Psoas muscle (tissue), 8 donors: ENCODE data around the gene SYCP1. TPM values are rescaled to one million over a fixed set of nuclear protein-coding genes. Genes with fewer than 3 reads are reported as not detected.

ENCODE experiments used
- ATAC-seq, 4 donors: fragments of 200-7000 bp; cut with Tn5 transposase; one replicate each; pipeline ENCODE4 v1.9.1; 2020; ENCODE audit warnings: moderate library complexity in 3 of 4, mild to moderate bottlenecking in 2 of 4
- DNase-seq, 2 donors: peaks; one replicate each; pipeline ENCODE4 v3.0.0-alpha.2; 2020
- H3K27ac ChIP-seq: fragments of 200-600 bp; one replicate; pipeline ENCODE4 v1.8.0; 2022
- H3K27me3 ChIP-seq, 3 donors: fragments of 200-600 bp in 1 of 3; one replicate each; pipeline versions ENCODE4 v1.6.1 to v1.8.0; 2013 to 2022; ENCODE audit warnings: low read length in 2 of 3, mild to moderate bottlenecking in 2 of 3, moderate library complexity in 1 of 3; ENCODE audit not compliant: insufficient read depth in 3 of 3
- H3K36me3 ChIP-seq, 2 donors: fragments of 200-600 bp in 1 of 2; one replicate each; pipeline versions ENCODE4 v1.6.1 to v1.8.0; 2013 to 2022; ENCODE audit warnings: low read depth in 1 of 2, mild to moderate bottlenecking in 1 of 2, moderate library complexity in 1 of 2; ENCODE audit not compliant: insufficient read depth in 1 of 2
- H3K4me1 ChIP-seq: fragments of 200-600 bp; one replicate; pipeline ENCODE4 v1.8.0; 2022
- H3K4me3 ChIP-seq: fragments of 200-600 bp; one replicate; pipeline ENCODE4 v1.8.0; 2022; ENCODE audit warnings: mild to moderate bottlenecking
- H3K9me3 ChIP-seq: fragments of 200-600 bp; one replicate; pipeline ENCODE4 v1.8.0; 2022
- WGBS, 3 donors: extraction: QIAGEN DNeasy Blood & Tissue Kit; methylation state at CpG; one replicate each; pipeline versions ENCODE4 v1.1.6 to v1.1.7; 2013; 5-methylcytosine and 5-hydroxymethylcytosine counted together
- intact Hi-C, 2 donors: fragments of 100-400 bp; cut with DNase I; formaldehyde crosslinking; loops; one replicate each; pipeline versions ENCODE4 v1.11.0 to v1.14.2; 2022
- polyA plus RNA-seq, 3 donors: library from polyadenylated mRNA; stranded (reverse); fragments of 200-250 nt; gene quantifications; one replicate each; pipeline ENCODE4 v1.2.3, GENCODE V29; 2013
- total RNA-seq, 4 donors: library from RNA; stranded (reverse); fragmentation: NEBNext Ultra II Directional in 2 of 4; extraction: Animal tissue kit (Norgen Biotek cat#: 25700) in 2 of 4; gene quantifications; one replicate each; pipeline versions ENCODE4 v1.2.1 to v1.2.4, GENCODE V29; 2021 to 2023
- TF ChIP-seq, protein P1 (sequence below): fragments of 200-600 bp; IDR thresholded peaks from one replicate; pipeline ENCODE4 v1.8.0; 2022; ENCODE audit warnings: antibody characterized with exemption
- donor health status: healthy with polysubstance abuse.
- donor health status: DM: no; HTN: no; CAD: no; lungs with moderate emphysema.
- donor health status: Bipolar disorder and iron deficiency.
- donor health status: healthy.
- donor health status: DM: yes; HTN: yes; CAD: no.
- donor health status: DM: no; HTN: no; CAD: no.
- donor health status: DM: no; HTN: no; CAD: no.
- donor health status: DM: yes; HTN: yes; CAD: no.

The SYCP1 gene
- total and polyA plus RNA-seq, 7 donors, result not detected

DNA sequence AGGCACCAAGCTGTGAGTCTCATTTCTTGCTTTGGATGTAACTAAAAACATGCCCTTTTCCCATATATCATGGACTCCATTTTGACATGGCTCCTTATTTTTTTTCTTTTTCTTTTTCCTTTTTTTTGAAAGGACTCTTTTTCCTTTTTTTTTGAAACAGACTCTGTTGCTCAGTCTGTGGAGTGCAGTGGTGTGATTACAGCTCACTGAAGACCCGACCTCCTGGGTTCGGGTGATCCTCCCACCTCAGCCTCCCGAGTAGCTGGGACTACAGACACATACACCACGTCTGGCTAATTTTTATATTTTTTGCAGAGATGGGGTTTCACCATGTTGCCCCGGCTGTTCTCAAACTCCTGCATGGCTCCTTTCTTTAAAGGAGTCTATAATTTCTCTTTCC is 10.4 kb upstream of the SYCP1 start:
- Histone ChIP-seq H3K36me3 (no peaks in the 10 kb centered on the region), H3K9me3 (no peaks in the 10 kb centered on the region), H3K4me1 (no peaks in the 10 kb centered on the region), H3K27me3 (no peaks in the 10 kb centered on the region), H3K4me3 (no peak overlapping the region), H3K27ac (no peak overlapping the region)
- no peak for ATAC-seq
- no peak for DNase-seq
- intact Hi-C loops, result no loop called here
- WGBS, 3 donors, result 72 to 80% (median 77%) methylated on average over 5 of the region's 5 CpGs
- TF ChIP-seq, protein P1, sequence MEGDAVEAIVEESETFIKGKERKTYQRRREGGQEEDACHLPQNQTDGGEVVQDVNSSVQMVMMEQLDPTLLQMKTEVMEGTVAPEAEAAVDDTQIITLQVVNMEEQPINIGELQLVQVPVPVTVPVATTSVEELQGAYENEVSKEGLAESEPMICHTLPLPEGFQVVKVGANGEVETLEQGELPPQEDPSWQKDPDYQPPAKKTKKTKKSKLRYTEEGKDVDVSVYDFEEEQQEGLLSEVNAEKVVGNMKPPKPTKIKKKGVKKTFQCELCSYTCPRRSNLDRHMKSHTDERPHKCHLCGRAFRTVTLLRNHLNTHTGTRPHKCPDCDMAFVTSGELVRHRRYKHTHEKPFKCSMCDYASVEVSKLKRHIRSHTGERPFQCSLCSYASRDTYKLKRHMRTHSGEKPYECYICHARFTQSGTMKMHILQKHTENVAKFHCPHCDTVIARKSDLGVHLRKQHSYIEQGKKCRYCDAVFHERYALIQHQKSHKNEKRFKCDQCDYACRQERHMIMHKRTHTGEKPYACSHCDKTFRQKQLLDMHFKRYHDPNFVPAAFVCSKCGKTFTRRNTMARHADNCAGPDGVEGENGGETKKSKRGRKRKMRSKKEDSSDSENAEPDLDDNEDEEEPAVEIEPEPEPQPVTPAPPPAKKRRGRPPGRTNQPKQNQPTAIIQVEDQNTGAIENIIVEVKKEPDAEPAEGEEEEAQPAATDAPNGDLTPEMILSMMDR, result no peak

DNA sequence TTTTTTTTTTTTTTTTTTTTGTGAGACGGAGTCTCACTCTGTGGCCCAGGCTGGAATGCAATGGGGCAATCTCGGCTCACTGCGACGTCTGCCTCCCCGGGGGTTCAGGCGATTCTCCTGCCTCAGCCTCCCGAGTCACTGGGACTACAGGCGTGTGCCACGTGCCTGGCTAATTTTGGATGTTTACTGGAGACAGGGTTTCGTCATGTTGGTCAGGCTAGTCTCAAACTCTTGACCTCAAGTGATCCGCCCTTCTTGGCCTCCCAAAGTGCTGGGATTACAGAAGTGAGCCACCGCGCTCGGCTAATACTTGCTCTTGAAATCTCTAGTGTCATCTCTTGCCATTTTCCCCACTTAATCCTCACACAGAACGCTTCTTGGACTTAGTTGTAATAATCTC is 1.1 kb upstream of the SYCP1 start:
- Histone ChIP-seq H3K27me3 (peaks cover 0 to 35% (median 11%) of the 10 kb centered on the region in 3 donors), H3K27ac (no peak overlapping the region), H3K4me3 (no peak overlapping the region), H3K9me3 (no peaks in the 10 kb centered on the region), H3K36me3 (no peaks in the 10 kb centered on the region), H3K4me1 (no peaks in the 10 kb centered on the region)
- no peak for ATAC-seq
- DNase-seq, result no peak
- intact Hi-C loops, result no loop called here
- TF ChIP-seq, protein P1, result no peak
- WGBS, 3 donors, result 86 to 89% (median 88%) methylated on average over 15 of the region's 15 CpGs

DNA sequence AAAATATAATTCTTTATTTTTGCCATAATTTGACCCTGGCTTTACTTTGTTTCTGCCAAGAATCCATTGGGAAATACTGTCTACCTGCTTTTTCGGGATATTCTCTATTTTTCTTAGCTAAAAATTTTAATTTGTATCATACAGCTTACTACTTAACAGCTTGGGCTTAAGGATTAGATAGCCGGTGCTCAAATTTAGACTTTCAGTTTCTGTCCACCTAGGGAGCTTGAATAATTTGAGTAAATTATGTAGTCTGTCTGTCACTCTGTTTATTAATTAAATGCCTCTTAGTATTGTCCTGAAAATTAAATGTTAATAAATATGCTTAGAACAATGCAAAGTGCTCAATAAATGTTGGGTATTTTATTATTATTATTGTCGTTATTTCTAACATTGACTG is 6.7 kb downstream of the SYCP1 start:
- 59 to 74% (median 72%) methylated on average over 3 of the region's 3 CpGs for WGBS, 3 donors
- intact Hi-C loops, result no loop called here
- DNase-seq (no peak), ATAC-seq (no peak)
- Histone ChIP-seq H3K27me3 (peaks cover 0 to 14% (median 3%) of the 10 kb centered on the region in 3 donors), H3K4me1 (no peaks in the 10 kb centered on the region), H3K36me3 (no peaks in the 10 kb centered on the region), H3K4me3 (no peak overlapping the region), H3K27ac (no peak overlapping the region), H3K9me3 (no peaks in the 10 kb centered on the region)
- TF ChIP-seq, protein P1, result no peak

DNA sequence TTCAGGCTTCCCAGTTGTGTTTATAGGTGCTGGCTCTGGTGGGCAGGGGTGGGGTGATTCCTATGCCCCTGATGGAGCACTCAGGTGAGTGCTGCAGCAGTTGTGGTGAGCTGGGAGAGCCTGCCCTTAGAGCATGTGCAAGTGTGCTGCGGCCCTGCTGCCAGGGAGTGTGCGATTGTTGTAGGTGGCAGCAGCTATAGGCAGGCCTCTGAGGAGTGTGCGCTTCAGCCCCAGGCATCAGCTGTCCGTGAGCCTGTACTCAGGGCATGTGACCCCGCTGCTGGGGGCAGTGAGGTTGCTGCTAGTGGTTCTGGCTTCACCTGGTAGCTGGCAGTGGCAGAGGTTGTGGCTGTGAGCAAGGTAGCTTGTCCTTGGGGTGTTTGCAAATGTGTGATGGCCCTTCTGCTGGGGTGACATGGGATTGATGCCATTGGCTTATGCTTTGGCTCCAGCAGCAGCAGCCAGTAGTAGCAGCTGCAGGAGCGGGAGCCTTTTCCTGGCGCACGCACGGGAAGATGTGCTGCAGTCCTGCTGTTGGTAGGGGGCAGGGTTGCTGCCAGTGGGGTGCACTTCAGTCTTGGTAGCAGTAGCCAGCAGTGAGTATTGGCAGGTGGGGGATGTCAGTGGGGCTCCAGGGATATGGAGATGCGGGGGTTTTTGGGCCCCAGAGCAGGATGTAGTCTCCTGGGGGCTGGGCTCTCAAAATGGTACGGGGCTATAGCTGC is 37.7 kb downstream of the SYCP1 start:
- Histone ChIP-seq H3K4me3 (no peak overlapping the region), H3K36me3 (no peaks in the 10 kb centered on the region), H3K9me3 (no peaks in the 10 kb centered on the region), H3K27ac (no peak overlapping the region), H3K4me1 (no peaks in the 10 kb centered on the region), H3K27me3 (peaks cover 0 to 3% (median 0%) of the 10 kb centered on the region in 3 donors)
- 63 to 67% (median 65%) methylated on average over 11 of the region's 11 CpGs for WGBS, 3 donors
- no peak for DNase-seq
- TF ChIP-seq, protein P1, result no peak
- ATAC-seq, result no peak
- intact Hi-C loops, result no loop called here

DNA sequence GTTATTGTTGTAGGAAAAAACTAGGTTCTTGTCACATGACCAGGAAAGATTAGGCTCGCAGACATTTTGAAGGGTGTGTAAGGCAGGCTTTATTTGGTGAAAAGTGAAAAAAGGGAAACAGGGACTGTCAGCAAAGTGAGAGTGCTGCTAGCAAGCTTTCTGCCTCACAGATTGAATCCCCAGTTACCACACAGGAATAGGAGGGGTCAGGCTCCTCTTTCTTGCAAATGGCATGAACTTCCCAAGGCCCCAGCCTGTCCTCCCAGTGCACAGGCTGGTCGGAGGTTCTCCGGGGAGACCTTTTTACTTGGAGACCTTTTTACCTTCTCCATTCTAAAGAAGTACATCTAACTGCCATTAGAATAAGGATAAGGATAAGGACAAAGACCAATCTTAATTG is 42.1 kb downstream of the SYCP1 start:
- H3K9me3 ChIP-seq, result no peaks in the 10 kb centered on the region
- 64 to 77% (median 76%) methylated on average over 3 of the region's 3 CpGs for WGBS, 3 donors
- H3K4me3 ChIP-seq, result no peak overlapping the region
- no peak for DNase-seq
- intact Hi-C loops, result no loop called here
- no peak overlapping the region for H3K27ac ChIP-seq
- no peak for ATAC-seq
- H3K36me3 ChIP-seq, result no peaks in the 10 kb centered on the region
- peaks cover 0 to 3% (median 0%) of the 10 kb centered on the region in 3 donors for H3K27me3 ChIP-seq
- no peaks in the 10 kb centered on the region for H3K4me1 ChIP-seq
- TF ChIP-seq, protein P1, result no peak
